ENCODE measurements around the gene DEF6.

The DEF6 gene

GRCh38 chr6:35296931-35297600 lies 552 bp upstream of the DEF6 start:
- Histone ChIP-seq H3K27me3 (no peaks in the 10 kb centered on the region), H3K9me3 (no peaks in the 10 kb centered on the region), H3K4me3 (peak overlapping the region in 1 of 2 donors; percentile 40), H3K4me1 (peaks cover 0 to 12% (median 1%) of the 10 kb centered on the region in 4 donors), H3K36me3 (peaks cover 16 to 47% (median 40%) of the 10 kb centered on the region in 3 donors), H3K27ac (no peak overlapping the region)
- DNase-seq: peak in 1 of 2 donors; percentile 54
- intact Hi-C loops (cut with DNase I; ENCODE audit: low total_unique reads): no loop called here
- TF ChIP-seq, protein P1, sequence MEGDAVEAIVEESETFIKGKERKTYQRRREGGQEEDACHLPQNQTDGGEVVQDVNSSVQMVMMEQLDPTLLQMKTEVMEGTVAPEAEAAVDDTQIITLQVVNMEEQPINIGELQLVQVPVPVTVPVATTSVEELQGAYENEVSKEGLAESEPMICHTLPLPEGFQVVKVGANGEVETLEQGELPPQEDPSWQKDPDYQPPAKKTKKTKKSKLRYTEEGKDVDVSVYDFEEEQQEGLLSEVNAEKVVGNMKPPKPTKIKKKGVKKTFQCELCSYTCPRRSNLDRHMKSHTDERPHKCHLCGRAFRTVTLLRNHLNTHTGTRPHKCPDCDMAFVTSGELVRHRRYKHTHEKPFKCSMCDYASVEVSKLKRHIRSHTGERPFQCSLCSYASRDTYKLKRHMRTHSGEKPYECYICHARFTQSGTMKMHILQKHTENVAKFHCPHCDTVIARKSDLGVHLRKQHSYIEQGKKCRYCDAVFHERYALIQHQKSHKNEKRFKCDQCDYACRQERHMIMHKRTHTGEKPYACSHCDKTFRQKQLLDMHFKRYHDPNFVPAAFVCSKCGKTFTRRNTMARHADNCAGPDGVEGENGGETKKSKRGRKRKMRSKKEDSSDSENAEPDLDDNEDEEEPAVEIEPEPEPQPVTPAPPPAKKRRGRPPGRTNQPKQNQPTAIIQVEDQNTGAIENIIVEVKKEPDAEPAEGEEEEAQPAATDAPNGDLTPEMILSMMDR (IDR thresholded peaks at IDR 0.05): no peak

- no peak overlapping the region for H3K27ac ChIP-seq
- no peaks in the 10 kb centered on the region for H3K27me3 ChIP-seq
- no peaks in the 10 kb centered on the region for H3K9me3 ChIP-seq
- TF ChIP-seq, protein P1 (IDR thresholded peaks at IDR 0.05): no peak
- no peak overlapping the region for H3K4me3 ChIP-seq
- peak in 1 of 2 donors; percentile 51 for DNase-seq
- H3K4me1 ChIP-seq: peaks cover 0 to 12% (median 1%) of the 10 kb centered on the region in 4 donors
- intact Hi-C loops (cut with DNase I; ENCODE audit: low total_unique reads): no loop called here
- peaks cover 7 to 30% (median 26%) of the 10 kb centered on the region in 3 donors for H3K36me3 ChIP-seq
Observed at GRCh38 chr6:35298625-35299140, 1.1 kb downstream of the DEF6 start.

DNA sequence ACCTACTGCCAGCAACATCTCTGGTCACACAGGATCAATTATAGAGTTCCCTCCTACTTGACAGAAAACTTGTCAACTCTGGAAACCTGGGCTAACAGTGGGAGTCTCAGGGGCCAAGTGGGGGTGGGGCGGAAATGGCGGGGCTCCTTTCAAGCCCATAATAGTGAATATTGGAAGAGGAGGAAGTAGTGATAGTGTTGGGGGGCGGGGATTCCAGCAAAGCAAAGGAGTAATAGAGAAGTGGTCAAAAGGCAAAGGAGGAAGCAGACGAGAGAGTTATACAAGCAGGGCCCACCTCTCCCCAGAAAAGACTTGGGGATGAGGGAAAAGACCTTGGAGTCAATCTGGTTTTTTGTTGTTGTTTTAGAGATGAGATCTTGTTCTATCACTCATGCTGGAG lies 2.1 kb downstream of the DEF6 start:
- TF ChIP-seq, protein P1 (IDR thresholded peaks at IDR 0.05): no peak
- Histone ChIP-seq H3K27me3 (no peaks in the 10 kb centered on the region), H3K36me3 (peaks cover 7 to 21% (median 16%) of the 10 kb centered on the region in 3 donors), H3K27ac (no peak overlapping the region), H3K4me3 (no peak overlapping the region), H3K9me3 (no peaks in the 10 kb centered on the region), H3K4me1 (peaks cover 0 to 12% (median 1%) of the 10 kb centered on the region in 4 donors)
- DNase-seq: peak; percentile 52 to 64
- intact Hi-C loops (cut with DNase I; ENCODE audit: low total_unique reads): no loop called here

- Histone ChIP-seq H3K4me1 (peaks cover 0 to 12% (median 1%) of the 10 kb centered on the region in 4 donors), H3K27ac (no peak overlapping the region), H3K36me3 (peaks cover 0 to 9% (median 5%) of the 10 kb centered on the region in 3 donors), H3K9me3 (no peaks in the 10 kb centered on the region), H3K4me3 (no peak overlapping the region), H3K27me3 (no peaks in the 10 kb centered on the region)
- intact Hi-C loops (cut with DNase I; ENCODE audit: low total_unique reads): no loop called here
- DNase-seq: peak in 1 of 2 donors; percentile 62
- TF ChIP-seq, protein P1 (IDR thresholded peaks at IDR 0.05): no peak
Observed at GRCh38 chr6:35300848-35301247, 3.2 kb downstream of the DEF6 start.

DNA sequence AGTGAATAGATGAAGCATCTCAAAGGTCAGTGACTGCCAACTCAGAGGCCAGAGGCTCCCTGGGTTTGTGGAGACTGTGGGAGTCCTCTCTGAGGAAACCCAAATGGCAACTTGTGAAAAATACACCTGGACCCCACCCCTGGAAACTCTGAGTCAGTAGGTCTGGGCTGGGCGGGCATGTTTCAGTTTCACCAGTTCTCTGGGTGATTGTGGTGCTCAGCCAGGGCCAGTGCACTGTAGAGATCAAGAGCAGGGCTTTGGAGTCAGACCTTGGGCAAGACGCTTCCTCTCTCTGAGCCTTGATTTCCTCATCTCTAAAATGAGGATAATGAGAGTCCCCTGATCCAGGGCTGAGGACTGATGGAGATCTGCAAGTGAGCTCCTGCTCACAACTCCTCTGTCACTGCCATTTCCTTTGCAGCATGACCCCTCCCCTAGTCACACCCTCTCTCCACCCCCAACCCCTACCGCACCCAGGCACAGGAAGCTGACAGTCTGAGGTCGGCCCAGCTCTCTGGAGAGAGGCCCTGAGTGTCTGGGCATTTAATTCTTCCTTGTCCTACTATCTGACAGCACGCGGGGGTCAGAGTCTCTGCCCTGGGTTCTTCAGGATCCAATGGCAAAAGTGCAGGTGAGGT lies 5.1 kb downstream of the DEF6 start:
- H3K36me3 ChIP-seq: no peaks in the 10 kb centered on the region
- H3K27ac ChIP-seq: no peak overlapping the region
- no peaks in the 10 kb centered on the region for H3K27me3 ChIP-seq
- intact Hi-C loops (cut with DNase I; ENCODE audit: low total_unique reads): no loop called here
- H3K4me3 ChIP-seq: no peak overlapping the region
- peak; percentile 40 to 67 for DNase-seq
- TF ChIP-seq, protein P1 (IDR thresholded peaks at IDR 0.05): no peak
- peaks cover 0 to 5% (median 0%) of the 10 kb centered on the region in 4 donors for H3K4me1 ChIP-seq
- H3K9me3 ChIP-seq: no peaks in the 10 kb centered on the region

Measured in tibial artery (tissue), 4 donors.